ENCODE results near the gene TMEM109. TPM values are rescaled to one million over a fixed set of nuclear protein-coding genes. Genes with fewer than 3 reads are reported as not detected.

The TMEM109 gene
- total RNA-seq, 1 donor from 2014 or later: 117 TPM

- no peak for ATAC-seq (ENCODE audit: low read depth)
- TF ChIP-seq CTCF (IDR thresholded peaks at IDR 0.05): no peak
- H3K27ac Mint-ChIP-seq: peak overlapping the region; percentile 95
Measured at GRCh38 chr11:60910711-60911380, 3.1 kb upstream of the TMEM109 start.

GRCh38 chr11:60912223-60912850 lies 1.6 kb upstream of the TMEM109 start:
- DNase-seq (no peak), ATAC-seq (ENCODE audit: low read depth) (no peak)
- ChIA-PET CTCF (interaction anchor here (0.6 to 2.8 kb wide), 4 partner anchors 11 to 216 kb away, joined by 3 to 8 read pairs (median 6); no protein-coding TSS in a partner anchor), POLR2A (interaction anchor here (0.7 to 9.3 kb wide), 6 partner anchors 20 to 159 kb away, joined by 4 to 191 read pairs (median 12); partner anchors contain the start of genes CD6 and SLC15A3)
- intact Hi-C loops (cut with micrococcal nuclease): loop anchor here (5.0 kb wide), 2 partner anchors 515 to 1640 kb away; partner anchors contain the start of gene CPSF7
- Mint-ChIP-seq H3K9me3 (peaks cover 3% of the 10 kb centered on the region), H3K27ac (peak overlapping the region; percentile 99), H3K27me3 (no peaks in the 10 kb centered on the region), H3K36me3 (ENCODE audit: low read depth) (peaks cover 23% of the 10 kb centered on the region), H3K4me1 (peaks cover 88% of the 10 kb centered on the region), H3K4me3 (no peak overlapping the region)
- TF ChIP-seq CTCF (IDR thresholded peaks at IDR 0.05): no peak

More at GRCh38 chr11:60910711-60911380, 3.1 kb upstream of the TMEM109 start:
- Mint-ChIP-seq H3K4me1 (peaks cover 86% of the 10 kb centered on the region), H3K27me3 (no peaks in the 10 kb centered on the region), H3K4me3 (peak overlapping the region; percentile 22), H3K36me3 (ENCODE audit: low read depth) (peaks cover 19% of the 10 kb centered on the region), H3K9me3 (peaks cover 3% of the 10 kb centered on the region)
- ChIA-PET POLR2A (interaction anchor here (0.9 to 9.3 kb wide), 4 partner anchors 21 to 160 kb away, joined by 3 to 191 read pairs (median 5); no protein-coding TSS in a partner anchor), CTCF (interaction anchor here (1.8 kb wide), 1 partner anchor 9 kb away, joined by 7 read pairs; no protein-coding TSS in a partner anchor)
- intact Hi-C loops (cut with micrococcal nuclease): loop anchor here (2.0 to 5.0 kb wide), 3 partner anchors 452 to 1641 kb away; partner anchors contain the start of genes CPSF7 and TMEM138
- DNase-seq: no peak

GRCh38 chr11:60912851-60913528 lies 968 bp upstream of the TMEM109 start:
- Mint-ChIP-seq H3K4me3 (no peak overlapping the region), H3K36me3 (ENCODE audit: low read depth) (peaks cover 24% of the 10 kb centered on the region), H3K27ac (peak overlapping the region; percentile 99), H3K27me3 (no peaks in the 10 kb centered on the region), H3K9me3 (peaks cover 3% of the 10 kb centered on the region), H3K4me1 (peaks cover 87% of the 10 kb centered on the region)
- ATAC-seq (ENCODE audit: low read depth) (no peak), DNase-seq (no peak)
- CTCF ChIA-PET: interaction anchor here (1.0 to 2.8 kb wide), 3 partner anchors 14 to 57 kb away, joined by 4 to 8 read pairs (median 6); no protein-coding TSS in a partner anchor
- POLR2A ChIA-PET: interaction anchor here (0.7 to 9.3 kb wide), 13 partner anchors 7 to 456 kb away, joined by 3 to 191 read pairs (median 11); partner anchors contain the start of genes CD6, SLC15A3, TMEM132A and TMEM138
- no peak for TF ChIP-seq CTCF (IDR thresholded peaks at IDR 0.05)
- intact Hi-C loops (cut with micrococcal nuclease): loop anchor here (5.0 kb wide), 2 partner anchors 514 to 1639 kb away; partner anchors contain the start of gene CPSF7

- H3K9me3 Mint-ChIP-seq: no peaks in the 10 kb centered on the region
- TF ChIP-seq CTCF (IDR thresholded peaks at IDR 0.05): no peak
- DNase-seq (no peak), ATAC-seq (ENCODE audit: low read depth) (peak; percentile 2)
- peak overlapping the region; percentile 95 for H3K27ac Mint-ChIP-seq
- H3K4me1 Mint-ChIP-seq: peaks cover 87% of the 10 kb centered on the region
- no peaks in the 10 kb centered on the region for H3K27me3 Mint-ChIP-seq
- peaks cover 30% of the 10 kb centered on the region for H3K36me3 Mint-ChIP-seq (ENCODE audit: low read depth)
- POLR2A ChIA-PET: interaction anchor here (0.7 to 9.3 kb wide), 21 partner anchors 9 to 447 kb away, joined by 3 to 191 read pairs (median 8); partner anchors contain the start of genes CD6, CYB561A3, PRPF19 and SLC15A3
- H3K4me3 Mint-ChIP-seq: peak overlapping the region; percentile 98
- CTCF ChIA-PET: interaction anchor here (0.6 to 2.8 kb wide), 26 partner anchors 9 to 567 kb away, joined by 3 to 38 read pairs (median 6); partner anchors contain the start of genes CD6, PRPF19, SLC15A3 and VPS37C
- intact Hi-C loops (cut with micrococcal nuclease): loop anchor here (1.0 to 5.0 kb wide), 13 partner anchors 8 to 1638 kb away; partner anchors contain the start of genes CPSF7, PRPF19, SLC15A3 and VPS37C
Measured at GRCh38 chr11:60914633-60915247, 782 bp downstream of the TMEM109 start.
